ENCODE data around the gene NNAT. TPM values are rescaled to one million over a fixed set of nuclear protein-coding genes. Genes with fewer than 3 reads are reported as not detected.

The NNAT gene
- total and polyA plus RNA-seq, 2 of the 8 experiments (the other 6 are each of a cell fraction or from before 2014, with no cell fraction given) = 66.8 to 175 TPM

DNA sequence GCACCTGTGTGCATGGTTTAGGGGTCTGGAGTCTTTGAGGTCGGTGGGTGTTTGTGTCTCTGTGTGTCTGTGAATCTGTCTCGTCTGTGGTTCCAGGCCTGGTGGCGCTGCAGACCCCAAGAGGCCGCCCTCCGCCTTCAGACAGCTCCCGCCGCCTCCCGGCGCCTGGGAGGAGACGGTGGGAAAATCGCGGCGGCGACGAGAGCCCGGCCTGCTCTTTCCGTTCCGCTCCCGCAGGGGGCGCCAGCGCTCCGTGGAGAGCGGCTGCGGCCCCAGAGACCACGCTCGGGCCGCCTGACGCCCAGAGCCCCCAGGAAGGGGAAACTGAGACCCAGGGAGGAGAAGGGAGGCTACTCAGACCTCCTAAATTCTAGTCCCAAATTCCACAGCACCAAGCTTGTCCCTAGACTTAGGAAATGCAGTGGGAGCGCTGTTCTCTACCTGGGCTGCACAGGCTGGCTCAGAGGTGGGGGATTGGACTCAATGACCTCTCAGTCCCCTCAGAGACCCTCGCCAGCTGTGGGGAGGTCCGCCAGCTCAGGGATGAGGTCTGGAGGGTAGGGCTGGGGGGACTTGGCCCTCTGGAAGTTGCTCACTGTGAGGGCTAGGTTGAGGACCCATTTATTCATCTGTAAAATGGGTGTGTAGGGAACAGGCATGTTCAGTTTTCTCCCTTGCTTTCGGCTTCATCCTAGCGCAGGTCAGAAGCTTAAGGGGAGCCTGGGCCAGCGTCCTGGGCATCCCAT lies 43.5 kb downstream of the NNAT start:
- H3K9ac ChIP-seq (replicated peaks in 1 of 4; ENCODE audit: extremely low read depth in 1 of 4, low read depth in 3 of 4, low read length in 3 of 4) = no peak overlapping the region
- no peak overlapping the region for H2AFZ ChIP-seq (ENCODE audit: low read length)
- peaks cover 0 to 13% (median 5%) of the 10 kb centered on the region in 4 experiments; a peak in 5 of 7 replicates for H3K27me3 ChIP-seq (replicated peaks in 1 of 4; ENCODE audit: control insufficient read depth in 3 of 4, extremely low read depth in 1 of 4, insufficient read depth in 3 of 4, low read length in 3 of 4)
- H3K18ac ChIP-seq (ENCODE audit: extremely low read depth, low read length) = no peak overlapping the region; the same call in 1 of the 2 replicates
- H4K5ac ChIP-seq (ENCODE audit: insufficient read length, low read depth, low read length) = no peak overlapping the region
- H3K79me2 ChIP-seq (ENCODE audit: control insufficient read depth in 1 of 2, insufficient read depth in 2 of 2, low read length in 2 of 2) = no peaks in the 10 kb centered on the region
- peak overlapping the region; percentile 42 for H4K91ac ChIP-seq (replicated peaks; ENCODE audit: insufficient read length, low read length)
- no peak for FAIRE-seq
- DNase-seq (ENCODE audit: low read depth in 1 of 2, low spot score in 2 of 2) = peak in 1 of 2 experiments; percentile 93
- H2BK20ac ChIP-seq (ENCODE audit: low read length) = no peak overlapping the region
- H4K8ac ChIP-seq (ENCODE audit: extremely low read depth, insufficient read depth, low read length) = no peak overlapping the region
- H2BK12ac ChIP-seq (ENCODE audit: low read depth, low read length) = no peak overlapping the region
- CTCF ChIA-PET (ENCODE audit: partially characterized antibody) = interaction anchor here (0.6 to 5.6 kb wide), 103 partner anchors 9 to 651 kb away, joined by 3 to 55 read pairs (median 4); partner anchors contain the start of genes RPRD1B, TTI1 and VSTM2L
- H2AK5ac ChIP-seq (ENCODE audit: low read depth, low read length) = no peak overlapping the region
- peaks cover 2% of the 10 kb centered on the region; the same call in 1 of the 2 replicates for H3K23me2 ChIP-seq (ENCODE audit: low read depth, low read length)
- no peaks in the 10 kb centered on the region for H3K79me1 ChIP-seq (ENCODE audit: low read depth, low read length)
- H3K4me1 ChIP-seq (replicated peaks in 1 of 4; ENCODE audit: control insufficient read depth in 3 of 4, insufficient read depth in 4 of 4, low read length in 3 of 4) = peaks cover 2 to 14% (median 7%) of the 10 kb centered on the region in 4 experiments; a peak in 5 of 7 replicates
- no peak overlapping the region for H3K4me3 ChIP-seq (ENCODE audit: extremely low read depth in 1 of 4, insufficient read depth in 2 of 4, low read depth in 3 of 4, low read length in 4 of 4)
- H3K9me3 ChIP-seq (ENCODE audit: insufficient read depth in 2 of 2, low read depth in 1 of 2, low read length in 1 of 2) = no peaks in the 10 kb centered on the region
- POLR2A ChIA-PET (ENCODE audit: partially characterized antibody) = no interaction called here
- H3K23ac ChIP-seq (ENCODE audit: insufficient read length) = no peak overlapping the region
- no peak overlapping the region for H2BK15ac ChIP-seq (ENCODE audit: low read length)
- H3K4ac ChIP-seq (replicated peaks; ENCODE audit: insufficient read length, low read depth, low read length) = no peak overlapping the region
- H3K27ac ChIP-seq (ENCODE audit: low read depth, low read length) = no peak overlapping the region
- peak overlapping the region in 1 of 2 experiments; percentile 32; a peak in 1 of 4 replicates for H3K4me2 ChIP-seq (ENCODE audit: insufficient read depth in 1 of 2, low read depth in 2 of 2, low read length in 2 of 2)
- H4K20me1 ChIP-seq (replicated peaks in 1 of 2; ENCODE audit: control insufficient read depth in 1 of 2, insufficient read depth in 2 of 2, low read length in 2 of 2) = no peaks in the 10 kb centered on the region
- H3K56ac ChIP-seq (replicated peaks; ENCODE audit: insufficient read length, low read depth, low read length) = no peak overlapping the region
- WGBS, 2 experiments (ENCODE audit: extremely low coverage in 1 of 2, insufficient coverage in 1 of 2, insufficient read length in 1 of 2, insufficient replicate concordance in 2 of 2, low coverage in 1 of 2, low lambda C conversion rate in 2 of 2, missing lambda C conversion rate in 1 of 2) = 22% methylated on average over 34 of the region's 34 CpGs; no CpG with 5 or more reads in 1 of the 2 experiments
- no peak overlapping the region for H3K14ac ChIP-seq (ENCODE audit: insufficient read length)
- H2BK120ac ChIP-seq (replicated peaks; ENCODE audit: low read depth, low read length) = no peak overlapping the region
- no peaks in the 10 kb centered on the region for H3K36me3 ChIP-seq (ENCODE audit: control insufficient read depth in 2 of 4, insufficient read depth in 4 of 4, low read length in 3 of 4)
- no peak overlapping the region for H2BK5ac ChIP-seq (ENCODE audit: low read depth, low read length)
- TF ChIP-seq SP2 (IDR thresholded peaks at IDR 0.05; ENCODE audit: low read length) (no peak), HDAC2 (IDR thresholded peaks at IDR 0.05; ENCODE audit: borderline replicate concordance in 1 of 2, low read depth in 2 of 2, low read length in 2 of 2) (peak; percentile 58 to 63; a peak in 1 of 4 replicates), BACH1 (IDR thresholded peaks at IDR 0.05; ENCODE audit: low read length) (peak; percentile 6; the same call in 1 of the 2 replicates), CBX8 (IDR thresholded peaks at IDR 0.05; ENCODE audit: borderline replicate concordance, low read depth, low read length) (no peak), RAD21 (IDR thresholded peaks at IDR 0.05 in 1 of 2, conservative IDR thresholded peaks at IDR 0.05 in 1 of 2; ENCODE audit: low read depth in 2 of 2, low read length in 2 of 2) (peak; percentile 98 to 99), YY1 (IDR thresholded peaks at IDR 0.05; ENCODE audit: low read depth, low read length) (0 out of 2 replicates have a peak, but pooled peaks have one; percentile 28), BRCA1 (IDR thresholded peaks at IDR 0.05; ENCODE audit: low read depth, low read length) (no peak), TAF7 (optimal IDR thresholded peaks at IDR 0.05; ENCODE audit: borderline replicate concordance, low read depth, low read length) (peak; percentile 25)
